ENCODE measurements around the gene LIMS1. TPM values are rescaled to one million over a fixed set of nuclear protein-coding genes. Genes with fewer than 3 reads are reported as not detected.
A peak's percentile ranks its signal among the peaks of the same experiment; 100 is the strongest.

Gene LIMS1
- total and polyA plus RNA-seq, 2 of the 13 experiments (the other 11 are each of a cell fraction or from before 2014, with no cell fraction given) = 38.3 to 49.6 TPM

- ChIA-PET CTCF (ENCODE audit: low intra/inter-chr PET ratio, low total read pairs) (no interaction called here), POLR2A (no interaction called here)
- Histone ChIP-seq H3K4me1 (ENCODE audit: insufficient read depth, low read length) (peaks cover 36% of the 10 kb centered on the region), H3K36me3 (replicated peaks in 1 of 2; ENCODE audit: control insufficient read depth in 1 of 2, insufficient read depth in 2 of 2, low read length in 2 of 2) (no peaks in the 10 kb centered on the region; a peak in 1 of 5 replicates), H4K20me1 (ENCODE audit: insufficient read depth, low read length) (0 out of 2 replicates have a peak, but pooled peaks cover 8% of the 10 kb centered on the region), H3K4me3 (replicated peaks in 1 of 3; ENCODE audit: insufficient read depth in 1 of 3, low read depth in 2 of 3, low read length in 3 of 3) (no peak overlapping the region), H3K79me2 (ENCODE audit: insufficient read depth, low read length) (peaks cover 16% of the 10 kb centered on the region), H3K4me2 (ENCODE audit: low read depth, low read length) (no peak overlapping the region), H3K9ac (ENCODE audit: insufficient read depth, low read depth, low read length) (no peak overlapping the region), H2AFZ (ENCODE audit: low read length) (no peak overlapping the region), H3K27ac (ENCODE audit: extremely low read length, insufficient read depth, low read length) (no peak overlapping the region), H3K27me3 (ENCODE audit: control insufficient read depth in 1 of 2, insufficient read depth in 2 of 2, low read length in 2 of 2) (no peaks in the 10 kb centered on the region), H3K9me3 (ENCODE audit: low read length) (no peaks in the 10 kb centered on the region)
- no TSS peak for BruUV-seq (replicated peaks)
- WGBS (ENCODE audit: low lambda C conversion rate) = 96% methylated on average over 8 of the region's 8 CpGs
- no peak for DNase-seq (ENCODE audit: low spot score)
- no peak for FAIRE-seq
- in situ Hi-C loops (cut with HindIII; ENCODE audit: extremely low pct_ligation_motif_present, low pct_unique_long_range_greater_than_20kb) = no loop called here
- no peak for TF ChIP-seq MXI1 (IDR thresholded peaks at IDR 0.05; ENCODE audit: borderline replicate concordance, low read depth, low read length)
- TF ChIP-seq YEATS2 (CRISPR knock-in tag; IDR thresholded peaks at IDR 0.05; ENCODE audit: borderline replicate concordance) = no peak
- TF ChIP-seq HES4 (CRISPR knock-in tag; IDR thresholded peaks at IDR 0.05; ENCODE audit: borderline replicate concordance) = no peak
- no peak for TF ChIP-seq SNAI1 (CRISPR knock-in tag; IDR thresholded peaks at IDR 0.05; ENCODE audit: borderline replicate concordance)
- TF ChIP-seq SP140L (CRISPR knock-in tag; IDR thresholded peaks at IDR 0.05; ENCODE audit: borderline replicate concordance) = no peak
- TF ChIP-seq ZNF557 (CRISPR knock-in tag; IDR thresholded peaks at IDR 0.05) = no peak
- no peak for TF ChIP-seq NR2C2 (CRISPR knock-in tag; IDR thresholded peaks at IDR 0.05; ENCODE audit: borderline replicate concordance)
- TF ChIP-seq SKI (IDR thresholded peaks at IDR 0.05; ENCODE audit: partially characterized antibody) = no peak
- TF ChIP-seq MAX (IDR thresholded peaks at IDR 0.05) = no peak
- no peak for TF ChIP-seq NPAS2 (CRISPR knock-in tag; IDR thresholded peaks at IDR 0.05; ENCODE audit: borderline replicate concordance)
- TF ChIP-seq RNF2 (conservative IDR thresholded peaks at IDR 0.05; ENCODE audit: low read depth) = no peak
- no peak for TF ChIP-seq CREB1 (IDR thresholded peaks at IDR 0.05)
- TF ChIP-seq CREB1 (CRISPR knock-in tag; IDR thresholded peaks at IDR 0.05) = no peak
- TF ChIP-seq CHD4 (IDR thresholded peaks at IDR 0.05; ENCODE audit: borderline replicate concordance, low read length) = no peak
- no peak for TF ChIP-seq ZNF790 (CRISPR knock-in tag; IDR thresholded peaks at IDR 0.05; ENCODE audit: borderline replicate concordance)
- TF ChIP-seq TFE3 (CRISPR knock-in tag; IDR thresholded peaks at IDR 0.05) = no peak
- TF ChIP-seq SAP130 (CRISPR knock-in tag; IDR thresholded peaks at IDR 0.05; ENCODE audit: low read depth) = no peak
- TF ChIP-seq ZNF607 (CRISPR knock-in tag; IDR thresholded peaks at IDR 0.05; ENCODE audit: borderline replicate concordance) = no peak
- TF ChIP-seq MTA3 (CRISPR knock-in tag; IDR thresholded peaks at IDR 0.05) = no peak
- no peak for TF ChIP-seq CAMTA2 (CRISPR knock-in tag; IDR thresholded peaks at IDR 0.05; ENCODE audit: borderline replicate concordance)
- TF ChIP-seq FOXM1 (CRISPR knock-in tag; IDR thresholded peaks at IDR 0.05) = no peak
- ATAC-seq = peak; percentile 55
- intact Hi-C loops (cut with micrococcal nuclease; ENCODE audit: unreplicated experiment) = no loop called here
These were observed 86.9 kb downstream of the LIMS1 start for GRCh38 chr2:108621087-108621559.
